Measurements from ENCODE around the gene HCN2. TPM values are rescaled to one million over a fixed set of nuclear protein-coding genes. Genes with fewer than 3 reads are reported as not detected.
A peak's percentile ranks its signal among the peaks of the same experiment; 100 is the strongest.

The HCN2 gene
- total and polyA plus RNA-seq, 2 of the 13 experiments (the other 11 are each of a cell fraction or from before 2014, with no cell fraction given): 0.01 TPM; not detected in 1

DNA sequence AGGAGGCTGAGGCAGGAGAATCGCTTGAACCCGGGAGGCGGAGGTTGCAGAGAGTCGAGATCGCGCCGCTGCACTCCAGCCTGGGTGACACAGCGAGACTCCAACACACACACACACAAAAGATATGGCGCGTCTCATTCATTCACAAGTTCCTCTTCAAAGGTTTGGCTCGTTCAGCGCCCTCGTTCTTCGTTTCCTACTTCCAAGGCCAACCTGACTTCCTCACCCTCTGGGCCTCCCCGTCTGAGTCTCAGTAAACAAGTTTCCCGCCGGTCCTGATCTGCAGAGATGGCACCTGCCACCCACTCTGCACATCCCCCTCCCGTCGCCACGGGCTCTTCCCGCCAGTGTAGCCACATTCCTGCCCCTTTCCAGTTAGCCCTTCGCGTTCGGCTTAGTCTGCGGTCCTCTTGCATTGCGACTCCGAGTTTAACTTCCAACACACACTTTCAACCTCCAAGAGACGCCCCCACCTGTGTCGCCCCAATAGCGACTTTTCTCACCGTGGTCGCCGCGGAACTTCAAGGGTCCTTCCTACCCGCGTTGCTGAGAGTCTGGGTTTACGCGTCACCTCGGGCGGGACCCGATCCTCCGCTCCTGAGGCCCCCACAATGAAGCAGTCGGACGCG lies 18.6 kb upstream of the HCN2 start (continued):
- no peak for TF ChIP-seq NBN (conservative IDR thresholded peaks at IDR 0.05)
- TF ChIP-seq CHD2 (IDR thresholded peaks at IDR 0.05; ENCODE audit: low read depth, low read length): 0 out of 2 replicates have a peak, but pooled peaks have one; percentile 15
- TF ChIP-seq LCORL (IDR thresholded peaks at IDR 0.05): no peak
- TF ChIP-seq LCORL (CRISPR knock-in tag; IDR thresholded peaks at IDR 0.05): no peak
- TF ChIP-seq, protein P1, sequence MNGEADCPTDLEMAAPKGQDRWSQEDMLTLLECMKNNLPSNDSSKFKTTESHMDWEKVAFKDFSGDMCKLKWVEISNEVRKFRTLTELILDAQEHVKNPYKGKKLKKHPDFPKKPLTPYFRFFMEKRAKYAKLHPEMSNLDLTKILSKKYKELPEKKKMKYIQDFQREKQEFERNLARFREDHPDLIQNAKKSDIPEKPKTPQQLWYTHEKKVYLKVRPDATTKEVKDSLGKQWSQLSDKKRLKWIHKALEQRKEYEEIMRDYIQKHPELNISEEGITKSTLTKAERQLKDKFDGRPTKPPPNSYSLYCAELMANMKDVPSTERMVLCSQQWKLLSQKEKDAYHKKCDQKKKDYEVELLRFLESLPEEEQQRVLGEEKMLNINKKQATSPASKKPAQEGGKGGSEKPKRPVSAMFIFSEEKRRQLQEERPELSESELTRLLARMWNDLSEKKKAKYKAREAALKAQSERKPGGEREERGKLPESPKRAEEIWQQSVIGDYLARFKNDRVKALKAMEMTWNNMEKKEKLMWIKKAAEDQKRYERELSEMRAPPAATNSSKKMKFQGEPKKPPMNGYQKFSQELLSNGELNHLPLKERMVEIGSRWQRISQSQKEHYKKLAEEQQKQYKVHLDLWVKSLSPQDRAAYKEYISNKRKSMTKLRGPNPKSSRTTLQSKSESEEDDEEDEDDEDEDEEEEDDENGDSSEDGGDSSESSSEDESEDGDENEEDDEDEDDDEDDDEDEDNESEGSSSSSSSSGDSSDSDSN (CRISPR knock-in tag; IDR thresholded peaks at IDR 0.05): peak; percentile 80
- TF ChIP-seq ZNF772 (CRISPR knock-in tag; IDR thresholded peaks at IDR 0.05): 0 out of 2 replicates have a peak, but pooled peaks have one; percentile 48
- TF ChIP-seq REL (CRISPR knock-in tag; conservative IDR thresholded peaks at IDR 0.05): 0 out of 2 replicates have a peak, but pooled peaks have one; percentile 53
- TF ChIP-seq FOXP4 (CRISPR knock-in tag; IDR thresholded peaks at IDR 0.05): peak; percentile 61; the same call in 1 of the 2 replicates
- 0 out of 2 replicates have a peak, but pooled peaks have one; percentile 58 for TF ChIP-seq ZNF746 (CRISPR knock-in tag; IDR thresholded peaks at IDR 0.05)
- no peak for TF ChIP-seq NR2C2 (CRISPR knock-in tag; IDR thresholded peaks at IDR 0.05; ENCODE audit: borderline replicate concordance)
- TF ChIP-seq, protein P2, sequence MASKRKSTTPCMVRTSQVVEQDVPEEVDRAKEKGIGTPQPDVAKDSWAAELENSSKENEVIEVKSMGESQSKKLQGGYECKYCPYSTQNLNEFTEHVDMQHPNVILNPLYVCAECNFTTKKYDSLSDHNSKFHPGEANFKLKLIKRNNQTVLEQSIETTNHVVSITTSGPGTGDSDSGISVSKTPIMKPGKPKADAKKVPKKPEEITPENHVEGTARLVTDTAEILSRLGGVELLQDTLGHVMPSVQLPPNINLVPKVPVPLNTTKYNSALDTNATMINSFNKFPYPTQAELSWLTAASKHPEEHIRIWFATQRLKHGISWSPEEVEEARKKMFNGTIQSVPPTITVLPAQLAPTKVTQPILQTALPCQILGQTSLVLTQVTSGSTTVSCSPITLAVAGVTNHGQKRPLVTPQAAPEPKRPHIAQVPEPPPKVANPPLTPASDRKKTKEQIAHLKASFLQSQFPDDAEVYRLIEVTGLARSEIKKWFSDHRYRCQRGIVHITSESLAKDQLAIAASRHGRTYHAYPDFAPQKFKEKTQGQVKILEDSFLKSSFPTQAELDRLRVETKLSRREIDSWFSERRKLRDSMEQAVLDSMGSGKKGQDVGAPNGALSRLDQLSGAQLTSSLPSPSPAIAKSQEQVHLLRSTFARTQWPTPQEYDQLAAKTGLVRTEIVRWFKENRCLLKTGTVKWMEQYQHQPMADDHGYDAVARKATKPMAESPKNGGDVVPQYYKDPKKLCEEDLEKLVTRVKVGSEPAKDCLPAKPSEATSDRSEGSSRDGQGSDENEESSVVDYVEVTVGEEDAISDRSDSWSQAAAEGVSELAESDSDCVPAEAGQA (IDR thresholded peaks at IDR 0.05; ENCODE audit: low read depth): no peak; the same call in 1 of the 2 replicates
- TF ChIP-seq, protein P2 (CRISPR knock-in tag; IDR thresholded peaks at IDR 0.05; ENCODE audit: borderline replicate concordance): 0 out of 2 replicates have a peak, but pooled peaks have one; percentile 46
- peak; percentile 47; the same call in 1 of the 2 replicates for TF ChIP-seq MEIS2 (CRISPR knock-in tag; IDR thresholded peaks at IDR 0.05)
- TF ChIP-seq RCOR2 (CRISPR knock-in tag; IDR thresholded peaks at IDR 0.05): no peak
- TF ChIP-seq KMT2A (CRISPR knock-in tag; IDR thresholded peaks at IDR 0.05): peak; percentile 40; the same call in 1 of the 2 replicates
- no peak for TF ChIP-seq ZEB1 (IDR thresholded peaks at IDR 0.05; ENCODE audit: insufficient replicate concordance, low read depth)
- no peak for TF ChIP-seq ZNF652 (CRISPR knock-in tag; IDR thresholded peaks at IDR 0.05; ENCODE audit: borderline replicate concordance, low read depth)

Data from HepG2 (cell line).